ENCODE data around the gene IRF7.
A peak's percentile ranks its signal among the peaks of the same experiment; 100 is the strongest.

The IRF7 gene

DNA sequence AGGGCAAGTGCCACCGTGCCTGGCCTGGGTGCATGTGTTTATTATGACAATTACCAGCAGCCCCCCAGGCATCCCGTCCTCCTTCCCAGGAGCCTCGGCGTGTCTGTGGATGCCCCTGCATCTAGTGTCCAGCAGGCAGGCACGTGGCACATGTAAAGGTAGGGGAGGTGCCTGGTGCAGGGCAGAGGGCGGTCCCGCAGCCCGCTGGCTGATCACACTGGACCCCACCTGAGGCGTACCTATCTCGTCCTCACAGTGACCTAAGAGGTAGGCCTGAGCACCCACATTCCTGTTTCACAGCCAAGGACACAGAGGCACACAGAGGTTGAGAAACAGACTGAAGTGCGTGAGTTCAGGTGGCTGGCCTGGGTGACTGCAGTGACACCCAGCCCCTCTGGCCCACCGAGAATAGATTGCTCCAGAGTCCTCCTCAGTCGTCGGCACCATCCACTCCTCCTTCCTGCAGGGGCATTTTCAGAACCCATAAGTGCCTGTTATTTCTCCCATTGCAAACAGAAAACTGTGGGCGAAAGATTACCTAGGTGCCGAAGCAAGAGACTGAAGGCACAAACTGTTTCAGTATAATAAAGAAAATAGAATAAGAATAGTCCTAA lies 42.5 kb downstream of the IRF7 start:
- DNase-seq (ENCODE audit: insufficient read length, low spot score) (no peak), FAIRE-seq (no peak)
- TF ChIP-seq POU2F2 (IDR thresholded peaks at IDR 0.05; ENCODE audit: low read depth, low read length) (no peak), PAX5 (IDR thresholded peaks at IDR 0.05; ENCODE audit: insufficient read depth, low read length, severe bottlenecking) (no peak), POLR2A (IDR thresholded peaks at IDR 0.05; ENCODE audit: low read depth, low read length) (no peak), SPI1 (IDR thresholded peaks at IDR 0.05; ENCODE audit: low read depth, low read length) (no peak), TAF1 (IDR thresholded peaks at IDR 0.05; ENCODE audit: low read depth, low read length) (no peak), POLR2AphosphoS5 (IDR thresholded peaks at IDR 0.05; ENCODE audit: low read depth, low read length) (no peak)

DNA sequence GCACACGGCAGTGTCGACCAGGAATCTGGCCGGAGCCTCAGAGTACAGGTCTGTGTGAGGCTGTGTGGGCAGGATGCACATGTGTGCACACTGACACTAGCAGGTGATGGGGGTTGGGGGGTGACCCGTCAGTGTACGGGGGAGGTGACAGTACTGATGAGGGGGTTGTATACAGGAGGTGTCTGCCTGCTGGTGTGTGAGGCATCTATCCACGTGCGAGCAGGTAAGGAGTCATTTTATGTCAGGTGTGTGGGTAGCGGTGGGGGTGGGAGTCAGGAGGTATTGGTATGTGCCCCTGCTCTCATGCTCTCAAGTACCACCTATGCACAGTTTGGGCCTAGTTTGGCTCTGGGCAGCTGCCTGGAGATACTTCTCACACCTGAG lies 44.0 kb downstream of the IRF7 start:
- DNase-seq (ENCODE audit: insufficient read length, low spot score) (no peak), FAIRE-seq (no peak)
- no peak for TF ChIP-seq SPI1 (IDR thresholded peaks at IDR 0.05; ENCODE audit: low read depth, low read length)
- no peak for TF ChIP-seq POLR2AphosphoS5 (IDR thresholded peaks at IDR 0.05; ENCODE audit: low read depth, low read length)
- TF ChIP-seq POU2F2 (IDR thresholded peaks at IDR 0.05; ENCODE audit: low read depth, low read length), result no peak
- TF ChIP-seq TAF1 (IDR thresholded peaks at IDR 0.05; ENCODE audit: low read depth, low read length), result no peak
- no peak for TF ChIP-seq PAX5 (IDR thresholded peaks at IDR 0.05; ENCODE audit: insufficient read depth, low read length, severe bottlenecking)
- no peak for TF ChIP-seq POLR2A (IDR thresholded peaks at IDR 0.05; ENCODE audit: low read depth, low read length)

DNA sequence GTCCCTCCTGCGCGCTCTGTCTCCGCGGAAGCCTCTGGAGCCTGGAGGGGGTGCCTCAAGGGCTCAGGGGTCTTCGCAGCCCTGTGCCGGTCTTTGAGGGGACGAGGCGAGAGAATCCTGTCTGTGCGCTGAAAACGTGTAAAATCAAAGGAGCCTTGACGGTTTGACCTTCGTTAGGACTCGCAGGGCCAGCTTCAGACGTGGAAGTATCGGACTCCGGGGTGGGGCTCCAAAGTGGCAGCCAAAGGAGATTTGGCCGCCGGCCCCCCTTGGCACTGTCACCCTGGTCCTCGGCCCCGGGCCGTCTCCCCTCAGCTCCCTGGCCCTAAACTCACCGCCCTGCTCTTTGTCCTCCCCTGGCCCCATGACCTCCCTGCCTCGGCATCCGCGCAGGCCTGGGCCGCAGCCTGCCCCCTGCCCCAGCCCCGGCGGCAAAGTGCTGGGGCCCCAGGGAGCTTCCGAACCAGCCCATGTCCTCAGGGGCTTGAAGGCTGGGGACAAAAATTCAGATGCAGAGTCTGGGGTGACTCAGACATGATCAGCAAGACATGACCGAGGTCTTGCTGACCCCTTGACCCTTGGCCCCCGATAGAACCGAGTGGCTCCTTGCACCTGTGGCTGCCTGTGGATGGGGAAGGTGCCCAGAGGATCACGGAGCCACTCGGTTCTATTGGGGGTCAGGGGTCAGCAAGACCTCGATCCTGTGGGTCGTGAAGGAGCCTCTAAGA lies 46.4 kb downstream of the IRF7 start:
- TF ChIP-seq POLR2AphosphoS5 (IDR thresholded peaks at IDR 0.05; ENCODE audit: low read depth, low read length) (no peak), POLR2A (IDR thresholded peaks at IDR 0.05; ENCODE audit: low read depth, low read length) (no peak), SPI1 (IDR thresholded peaks at IDR 0.05; ENCODE audit: low read depth, low read length) (no peak), POU2F2 (IDR thresholded peaks at IDR 0.05; ENCODE audit: low read depth, low read length) (no peak), TAF1 (IDR thresholded peaks at IDR 0.05; ENCODE audit: low read depth, low read length) (no peak), PAX5 (IDR thresholded peaks at IDR 0.05; ENCODE audit: insufficient read depth, low read length, severe bottlenecking) (no peak)
- DNase-seq (ENCODE audit: insufficient read length, low spot score) (no peak), FAIRE-seq (peak; percentile 26)

DNA sequence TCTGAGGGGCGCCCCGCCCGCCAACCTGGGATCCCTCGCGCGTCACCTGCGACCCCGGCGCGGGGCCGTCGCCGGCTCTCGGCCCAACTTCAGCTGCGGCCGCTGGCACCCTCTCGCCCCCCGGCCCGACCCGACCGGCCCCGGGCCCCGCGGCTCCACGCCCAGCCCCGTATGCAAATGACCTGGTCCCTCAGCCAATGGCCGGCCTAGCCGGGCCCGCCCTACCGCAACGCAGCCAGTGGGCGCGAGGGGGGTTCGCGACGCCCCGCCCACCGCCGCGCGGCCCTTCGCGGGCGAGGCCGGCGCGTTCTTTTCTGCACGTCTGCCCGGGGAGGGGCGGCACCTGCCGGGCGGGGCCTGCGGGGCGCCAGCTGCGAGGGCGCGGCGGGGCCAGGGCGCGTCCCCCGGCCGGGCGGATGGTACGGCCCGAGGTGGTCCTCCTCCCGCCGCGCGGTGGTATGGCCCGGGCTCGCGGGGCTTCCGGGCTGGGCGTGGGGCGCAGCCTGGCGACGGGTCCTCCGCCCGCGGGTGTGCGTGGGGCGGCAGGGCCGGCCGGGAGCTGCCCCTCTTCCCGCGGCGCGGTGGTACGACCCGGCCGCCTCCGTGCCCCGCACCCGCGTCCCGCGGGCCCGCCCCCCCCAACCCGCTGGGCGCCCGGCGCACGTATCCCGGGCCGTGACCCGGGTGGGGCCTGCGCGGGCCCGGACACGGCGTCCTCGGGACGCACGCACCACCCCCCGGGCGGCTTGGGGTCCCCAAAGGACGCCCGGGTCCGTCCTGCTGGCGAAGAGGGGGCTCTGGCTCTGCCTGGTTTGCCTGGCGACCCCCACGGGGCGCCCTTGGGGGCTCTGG lies 47.2 kb downstream of the IRF7 start:
- FAIRE-seq (peak; percentile 100), DNase-seq (ENCODE audit: insufficient read length, low spot score) (peak; percentile 100)
- peak; percentile 94 for TF ChIP-seq POU2F2 (IDR thresholded peaks at IDR 0.05; ENCODE audit: low read depth, low read length)
- TF ChIP-seq PAX5 (IDR thresholded peaks at IDR 0.05; ENCODE audit: insufficient read depth, low read length, severe bottlenecking), result no peak

DNA sequence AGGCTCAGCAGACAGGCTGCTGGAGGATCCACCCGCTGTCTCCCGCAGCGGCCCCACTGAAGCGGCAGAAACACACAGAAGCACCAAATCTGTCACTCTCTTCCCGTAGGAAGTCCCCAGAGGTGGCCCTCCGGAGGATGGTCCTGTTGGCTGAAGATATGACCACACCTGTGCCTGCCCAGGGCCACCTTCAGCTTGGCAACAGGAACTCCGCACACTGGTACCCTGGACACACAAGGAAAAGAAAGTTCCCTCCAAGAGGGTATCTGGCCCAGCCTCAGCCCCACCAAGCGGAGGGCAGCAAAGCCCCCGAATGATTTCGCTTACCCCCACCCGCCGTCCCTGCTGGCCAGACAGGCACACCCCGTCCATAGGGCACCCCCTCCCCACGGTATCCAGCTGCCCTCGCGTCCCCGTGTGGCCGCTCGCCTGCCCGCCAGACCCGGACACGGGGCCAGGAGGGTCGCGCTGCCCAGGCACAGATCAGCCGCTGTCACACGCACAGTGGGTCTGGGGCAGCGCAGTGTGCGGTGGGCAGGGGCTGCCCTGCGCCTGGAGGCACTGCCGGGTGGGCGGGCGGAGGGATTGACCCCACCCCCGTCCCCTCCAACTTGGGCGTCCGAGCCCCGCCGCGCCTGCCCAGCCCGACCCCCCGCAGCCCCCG lies 48.0 kb downstream of the IRF7 start:
- no peak for DNase-seq (ENCODE audit: insufficient read length, low spot score)
- FAIRE-seq, result no peak
- no peak for TF ChIP-seq TAF1 (IDR thresholded peaks at IDR 0.05; ENCODE audit: low read depth, low read length)
- no peak for TF ChIP-seq POLR2A (IDR thresholded peaks at IDR 0.05; ENCODE audit: low read depth, low read length)
- no peak for TF ChIP-seq POLR2AphosphoS5 (IDR thresholded peaks at IDR 0.05; ENCODE audit: low read depth, low read length)
- TF ChIP-seq PAX5 (IDR thresholded peaks at IDR 0.05; ENCODE audit: insufficient read depth, low read length, severe bottlenecking), result no peak
- TF ChIP-seq SPI1 (IDR thresholded peaks at IDR 0.05; ENCODE audit: low read depth, low read length), result no peak
- no peak for TF ChIP-seq POU2F2 (IDR thresholded peaks at IDR 0.05; ENCODE audit: low read depth, low read length)

DNA sequence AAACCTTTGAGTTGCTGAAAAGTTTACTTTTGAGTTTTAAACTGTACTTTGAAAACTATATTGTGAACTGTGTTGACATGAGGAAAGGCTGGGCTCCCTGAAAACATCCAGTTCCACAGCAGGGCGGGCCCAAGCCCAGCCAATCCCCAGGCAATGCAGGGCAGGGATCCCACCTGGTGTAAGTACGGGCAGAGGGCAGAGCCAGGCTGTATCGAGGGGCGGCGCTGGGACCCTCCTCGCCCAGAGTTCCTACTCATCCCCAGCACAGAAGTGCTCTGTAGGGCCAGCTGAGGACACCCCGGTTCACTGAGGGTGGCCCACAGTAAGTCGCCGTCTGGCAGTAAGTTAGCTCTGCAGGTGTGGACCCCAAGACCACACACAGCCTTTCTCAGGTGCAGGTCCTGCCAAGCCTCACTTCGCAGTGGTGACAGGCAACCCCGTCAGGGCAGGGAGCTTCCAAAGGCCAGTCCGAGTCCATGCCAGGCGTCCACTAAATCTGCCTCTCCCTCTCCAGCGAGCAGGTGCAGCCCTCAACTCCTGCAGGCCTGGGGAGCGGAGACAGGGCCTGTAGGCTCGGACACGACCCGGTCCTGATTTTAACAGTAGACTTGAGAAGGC lies 48.6 kb downstream of the IRF7 start:
- FAIRE-seq (peak; percentile 61), DNase-seq (ENCODE audit: insufficient read length, low spot score) (no peak)
- TF ChIP-seq TAF1 (IDR thresholded peaks at IDR 0.05; ENCODE audit: low read depth, low read length) (no peak), POLR2A (IDR thresholded peaks at IDR 0.05; ENCODE audit: low read depth, low read length) (no peak), POLR2AphosphoS5 (IDR thresholded peaks at IDR 0.05; ENCODE audit: low read depth, low read length) (no peak)

DNA sequence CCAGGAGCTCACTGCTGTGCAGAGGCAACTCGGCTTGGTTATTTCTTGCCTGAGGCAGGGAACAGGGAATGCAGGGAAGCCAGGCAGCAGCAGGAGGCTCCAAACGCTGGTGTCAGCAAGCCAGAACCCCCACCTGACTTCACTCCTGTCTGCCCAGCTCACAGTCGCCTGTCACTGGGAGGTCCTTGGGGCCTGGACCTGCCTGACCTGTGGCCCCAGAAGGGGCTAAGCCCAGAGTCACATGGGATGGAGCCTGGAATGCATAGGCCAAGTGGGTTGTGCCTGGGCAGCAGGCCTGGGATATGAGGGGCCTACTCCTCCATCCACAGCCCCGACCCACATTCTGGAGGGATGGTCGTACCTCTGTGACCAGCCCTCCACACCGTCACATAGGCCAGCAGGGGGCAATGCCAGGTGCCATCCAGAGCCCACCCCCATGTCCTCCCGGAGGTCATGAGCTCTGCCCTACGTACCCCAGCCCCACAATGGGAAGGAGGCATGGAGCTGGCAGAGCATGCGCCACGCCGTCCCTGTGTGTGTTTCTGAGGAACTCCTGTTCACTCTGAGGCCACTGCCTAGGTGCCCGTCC lies 49.7 kb downstream of the IRF7 start:
- no peak for TF ChIP-seq POLR2A (IDR thresholded peaks at IDR 0.05; ENCODE audit: low read depth, low read length)
- TF ChIP-seq SPI1 (IDR thresholded peaks at IDR 0.05; ENCODE audit: low read depth, low read length), result no peak
- TF ChIP-seq PAX5 (IDR thresholded peaks at IDR 0.05; ENCODE audit: insufficient read depth, low read length, severe bottlenecking), result no peak
- TF ChIP-seq POLR2AphosphoS5 (IDR thresholded peaks at IDR 0.05; ENCODE audit: low read depth, low read length), result no peak
- TF ChIP-seq TAF1 (IDR thresholded peaks at IDR 0.05; ENCODE audit: low read depth, low read length), result no peak
- no peak for TF ChIP-seq POU2F2 (IDR thresholded peaks at IDR 0.05; ENCODE audit: low read depth, low read length)
- DNase-seq (ENCODE audit: insufficient read length, low spot score) (no peak), FAIRE-seq (no peak)

DNA sequence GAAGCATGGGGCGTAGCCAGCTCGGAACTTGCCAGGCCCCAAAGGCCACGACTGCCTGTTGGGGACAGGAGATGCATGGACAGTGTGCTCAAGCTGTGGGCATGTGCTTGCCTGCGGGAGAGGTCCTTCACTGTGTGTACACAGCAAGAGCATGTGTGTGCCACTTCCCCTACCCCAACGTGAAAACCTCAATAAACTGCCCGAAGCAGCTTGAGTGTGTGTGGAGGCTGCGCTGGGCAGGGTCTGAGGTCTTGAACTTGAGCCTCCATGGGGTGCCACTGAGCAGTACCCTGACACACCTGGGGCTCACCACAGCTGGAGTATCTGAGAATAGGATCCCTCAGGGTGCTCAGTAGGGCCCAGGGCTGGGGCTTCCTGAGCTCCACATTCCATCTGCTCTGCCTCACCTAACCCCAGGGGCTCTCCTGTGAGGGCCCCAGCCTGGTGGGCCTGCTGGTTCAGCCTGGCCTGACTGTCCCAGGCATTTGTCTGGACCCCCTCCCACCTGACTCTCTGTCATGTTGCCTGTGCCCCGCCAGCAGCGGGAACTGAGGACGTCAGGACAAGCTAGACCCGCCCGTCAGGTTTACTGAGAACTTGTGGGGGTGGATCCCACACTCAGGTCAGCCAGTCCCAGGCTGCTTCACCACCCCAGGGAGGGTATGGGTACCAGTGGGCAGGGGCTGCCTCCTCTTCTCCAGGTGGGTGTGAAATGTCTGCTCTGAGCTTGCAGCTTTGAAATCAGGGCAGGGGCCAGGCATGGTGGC lies 51.8 kb downstream of the IRF7 start:
- DNase-seq (ENCODE audit: insufficient read length, low spot score) (no peak), FAIRE-seq (no peak)
- no peak for TF ChIP-seq POLR2AphosphoS5 (IDR thresholded peaks at IDR 0.05; ENCODE audit: low read depth, low read length)
- no peak for TF ChIP-seq SPI1 (IDR thresholded peaks at IDR 0.05; ENCODE audit: low read depth, low read length)
- TF ChIP-seq PAX5 (IDR thresholded peaks at IDR 0.05; ENCODE audit: insufficient read depth, low read length, severe bottlenecking), result no peak
- no peak for TF ChIP-seq TAF1 (IDR thresholded peaks at IDR 0.05; ENCODE audit: low read depth, low read length)
- no peak for TF ChIP-seq POU2F2 (IDR thresholded peaks at IDR 0.05; ENCODE audit: low read depth, low read length)
- no peak for TF ChIP-seq POLR2A (IDR thresholded peaks at IDR 0.05; ENCODE audit: low read depth, low read length)

Data from GM12891 (cell line).